ENCODE data around the gene EFCAB6.
"Not testable (repeated sequence)": the region's sequence is repeated elsewhere in the genome, so short reads cannot be mapped to it uniquely, and the experiment has no call there.

Gene EFCAB6

GRCh38 chr22:43723816-43724215, 88.3 kb downstream of the EFCAB6 start:
- no peak for DNase-seq (ENCODE audit: low read depth in 2 of 3, low spot score in 1 of 3)

- no peak for DNase-seq (ENCODE audit: low read depth in 2 of 3, low spot score in 1 of 3)
These were observed 89.7 kb downstream of the EFCAB6 start for GRCh38 chr22:43722444-43722843.

GRCh38 chr22:43720716-43721115, 91.4 kb downstream of the EFCAB6 start:
- DNase-seq (ENCODE audit: low read depth in 2 of 3, low spot score in 1 of 3): no peak

GRCh38 chr22:43714104-43714503, 98.0 kb downstream of the EFCAB6 start:
- no peak for DNase-seq (ENCODE audit: low read depth in 2 of 3, low spot score in 1 of 3)

GRCh38 chr22:43711681-43712080, 100.4 kb downstream of the EFCAB6 start:
- DNase-seq (ENCODE audit: low read depth in 2 of 3, low spot score in 1 of 3): no peak

GRCh38 chr22:43707648-43708047, 104.5 kb downstream of the EFCAB6 start:
- DNase-seq (ENCODE audit: low read depth in 2 of 3, low spot score in 1 of 3): no peak

- no peak for DNase-seq (ENCODE audit: low read depth in 2 of 3, low spot score in 1 of 3)
These were observed 105.4 kb downstream of the EFCAB6 start for GRCh38 chr22:43706571-43707328.

- no peak for DNase-seq (ENCODE audit: low read depth in 2 of 3, low spot score in 1 of 3)
These were observed 106.0 kb downstream of the EFCAB6 start for GRCh38 chr22:43706151-43706550.

- DNase-seq (ENCODE audit: low read depth in 2 of 3, low spot score in 1 of 3): no peak
These were observed 108.1 kb downstream of the EFCAB6 start for GRCh38 chr22:43704051-43704450.

GRCh38 chr22:43698403-43698802, 113.7 kb downstream of the EFCAB6 start:
- no peak for DNase-seq (ENCODE audit: low read depth in 2 of 3, low spot score in 1 of 3)

- no peak for DNase-seq (ENCODE audit: low read depth in 2 of 3, low spot score in 1 of 3)
These were observed 114.2 kb downstream of the EFCAB6 start for GRCh38 chr22:43697894-43698293.

- no peak for DNase-seq (ENCODE audit: low read depth in 2 of 3, low spot score in 1 of 3)
These were observed 118.9 kb downstream of the EFCAB6 start for GRCh38 chr22:43693249-43693648.

- DNase-seq (ENCODE audit: low read depth in 2 of 3, low spot score in 1 of 3): no peak
These were observed 122.7 kb downstream of the EFCAB6 start for GRCh38 chr22:43689356-43689755.

GRCh38 chr22:43682851-43683250, 129.3 kb downstream of the EFCAB6 start:
- no peak for DNase-seq (ENCODE audit: low read depth in 2 of 3, low spot score in 1 of 3)

GRCh38 chr22:43681731-43682360, 130.3 kb downstream of the EFCAB6 start:
- no peak for DNase-seq (ENCODE audit: low read depth in 2 of 3, low spot score in 1 of 3)

GRCh38 chr22:43670513-43670912, 141.6 kb downstream of the EFCAB6 start:
- no peak for DNase-seq (ENCODE audit: low read depth in 2 of 3, low spot score in 1 of 3)

- no peak for DNase-seq (ENCODE audit: low read depth in 2 of 3, low spot score in 1 of 3)
These were observed 142.9 kb downstream of the EFCAB6 start for GRCh38 chr22:43669190-43669589.

GRCh38 chr22:43667656-43668055, 144.4 kb downstream of the EFCAB6 start:
- DNase-seq (ENCODE audit: low read depth in 2 of 3, low spot score in 1 of 3): no peak

GRCh38 chr22:43666457-43666856, 145.6 kb downstream of the EFCAB6 start:
- no peak for DNase-seq (ENCODE audit: low read depth in 2 of 3, low spot score in 1 of 3)

- no peak for DNase-seq (ENCODE audit: low read depth in 2 of 3, low spot score in 1 of 3)
These were observed 153.3 kb downstream of the EFCAB6 start for GRCh38 chr22:43658823-43659222.

GRCh38 chr22:43656581-43656980, 155.5 kb downstream of the EFCAB6 start:
- not testable (repeated sequence) for DNase-seq (ENCODE audit: low read depth in 2 of 3, low spot score in 1 of 3)

GRCh38 chr22:43654271-43654670, 157.8 kb downstream of the EFCAB6 start:
- DNase-seq (ENCODE audit: low read depth in 2 of 3, low spot score in 1 of 3): no peak

GRCh38 chr22:43652845-43653244, 159.3 kb downstream of the EFCAB6 start:
- DNase-seq (ENCODE audit: low read depth in 2 of 3, low spot score in 1 of 3): no peak
